ENCODE results near the gene TAF4. TPM values are rescaled to one million over a fixed set of nuclear protein-coding genes. Genes with fewer than 3 reads are reported as not detected.

Gene TAF4
- total and polyA plus RNA-seq, 2 of the 13 experiments (the other 11 are each of a cell fraction or from before 2014, with no cell fraction given) = 5.9 to 12.0 TPM

- TF ChIP-seq ZBTB4 (CRISPR knock-in tag; IDR thresholded peaks at IDR 0.05; ENCODE audit: borderline replicate concordance) (no peak), ZBTB40 (IDR thresholded peaks at IDR 0.05) (no peak), ZBTB40 (CRISPR knock-in tag; IDR thresholded peaks at IDR 0.05) (no peak; the same call in 1 of the 2 replicates), YY1 (IDR thresholded peaks at IDR 0.05; ENCODE audit: insufficient read depth, insufficient replicate concordance, low read depth, low read length) (peak; percentile 59), KLF9 (CRISPR knock-in tag; IDR thresholded peaks at IDR 0.05; ENCODE audit: low read depth) (peak; percentile 87; the same call in 1 of the 2 replicates), ZNF879 (CRISPR knock-in tag; IDR thresholded peaks at IDR 0.05) (peak; percentile 27; the same call in 1 of the 2 replicates), AKAP8 (CRISPR knock-in tag; IDR thresholded peaks at IDR 0.05) (no peak), ZNF644 (CRISPR knock-in tag; IDR thresholded peaks at IDR 0.05; ENCODE audit: low read depth) (peak; percentile 45; the same call in 1 of the 2 replicates), SMARCE1 (IDR thresholded peaks at IDR 0.05; ENCODE audit: borderline replicate concordance) (no peak), ZFP1 (CRISPR knock-in tag; IDR thresholded peaks at IDR 0.05) (peak; percentile 35; the same call in 1 of the 2 replicates), CENPBD1 (CRISPR knock-in tag; IDR thresholded peaks at IDR 0.05; ENCODE audit: borderline replicate concordance, low read depth) (no peak), ZFX (CRISPR knock-in tag; IDR thresholded peaks at IDR 0.05; ENCODE audit: low read depth) (peak; percentile 25; the same call in 1 of the 2 replicates), ZIK1 (CRISPR knock-in tag; IDR thresholded peaks at IDR 0.05; ENCODE audit: borderline replicate concordance, low read depth) (no peak), RBM39 (IDR thresholded peaks at IDR 0.05; ENCODE audit: low read depth, low read length, poor library complexity, severe bottlenecking) (peak; percentile 43), IRF2 (CRISPR knock-in tag; IDR thresholded peaks at IDR 0.05) (peak; percentile 51)
Measured at GRCh38 chr20:62043131-62043914, 22.4 kb downstream of the TAF4 start (continued).

Data from HepG2 (cell line).